CD4-positive, CD25-positive, alpha-beta regulatory T cell (primary cell): ENCODE measurements around the gene PLEKHO1. TPM values are rescaled to one million over a fixed set of nuclear protein-coding genes. Genes with fewer than 3 reads are reported as not detected.

ENCODE experiments used
- ATAC-seq, 2 donors: fragments of 150-1000 bp; cut with Tn5 transposase; one replicate each; pipeline ENCODE4 v1.10.0; 2021; ENCODE audit warnings: low read depth in 2 of 2, moderate number of reproducible peaks in 2 of 2, moderate library complexity in 1 of 2
- DNase-seq, 3 donors: peaks; one replicate each; pipeline versions ENCODE4 v3.0.0 to v3.0.0-alpha.2; 2012 to 2022; ENCODE audit warnings: mixed read lengths in 1 of 3
- H3K27ac ChIP-seq: one replicate; pipeline ENCODE4 v1.7.0; 2013; ENCODE audit warnings: mild to moderate bottlenecking, low read length; ENCODE audit not compliant: insufficient read depth, poor library complexity, severe bottlenecking
- H3K27me3 ChIP-seq: one replicate; pipeline ENCODE4 v1.7.0; 2013; ENCODE audit warnings: low read length; ENCODE audit not compliant: control insufficient read depth, insufficient read depth
- H3K36me3 ChIP-seq: one replicate; pipeline ENCODE4 v1.7.0; 2013; ENCODE audit warnings: mild to moderate bottlenecking, low read length, moderate library complexity; ENCODE audit not compliant: control insufficient read depth, insufficient read depth
- H3K4me1 ChIP-seq: 2 replicates; pipeline ENCODE4 v1.7.0; 2013; ENCODE audit warnings: mild to moderate bottlenecking, low read length; ENCODE audit not compliant: insufficient read depth, control insufficient read depth, poor library complexity, severe bottlenecking
- H3K4me3 ChIP-seq: one replicate; pipeline ENCODE4 v1.7.0; 2013; ENCODE audit warnings: low read depth, mild to moderate bottlenecking, low read length, moderate library complexity
- H3K9me3 ChIP-seq, 2 experiments: 1 replicate in 1 of 2; 2 replicates in 1 of 2; pipeline ENCODE4 v1.7.0; 2013; ENCODE audit warnings: low read length in 2 of 2, mild to moderate bottlenecking in 1 of 2, moderate library complexity in 1 of 2; ENCODE audit not compliant: control insufficient read depth in 2 of 2
- H3K27ac Mint-ChIP-seq, 3 donors: one replicate each; pipeline ENCODE4 v1.8.0; 2020 to 2022; ENCODE audit warnings: mild to moderate bottlenecking in 3 of 3, mixed read lengths in 3 of 3, moderate library complexity in 2 of 3
- H3K27me3 Mint-ChIP-seq: one replicate; pipeline ENCODE4 v1.8.0; 2022; ENCODE audit warnings: mild to moderate bottlenecking, mixed read lengths
- H3K36me3 Mint-ChIP-seq: one replicate; pipeline ENCODE4 v1.8.0; 2020; ENCODE audit warnings: mixed read lengths
- H3K4me1 Mint-ChIP-seq, 4 donors: one replicate each; pipeline ENCODE4 v1.8.0; 2020 to 2022; ENCODE audit warnings: mixed read lengths in 4 of 4, mild to moderate bottlenecking in 1 of 4
- H3K4me3 Mint-ChIP-seq, 4 donors: one replicate each; pipeline ENCODE4 v1.8.0; 2020 to 2022; ENCODE audit warnings: mild to moderate bottlenecking in 4 of 4, mixed read lengths in 4 of 4, moderate library complexity in 3 of 4
- H3K9me3 Mint-ChIP-seq, 7 donors: one replicate each; pipeline ENCODE4 v1.8.0; 2020 to 2022; ENCODE audit warnings: mixed read lengths in 7 of 7, mild to moderate bottlenecking in 3 of 7, moderate library complexity in 2 of 7
- polyA plus RNA-seq, 4 donors: library from polyadenylated mRNA; unstranded; fragments of 300-500 nt; fragmentation: Illumina TruSeq; gene quantifications; one replicate each; pipeline ENCODE4 v1.2.3, GENCODE V29; 2021
- total RNA-seq: library from RNA; stranded (reverse); gene quantifications from one replicate; pipeline ENCODE4 v1.2.3, GENCODE V29; 2022

PLEKHO1 gene
- total RNA-seq (61.0 TPM), polyA plus RNA-seq (10 to 100 TPM; 21.5 to 31.5 (median 27.5) TPM)

GRCh38 chr1:150149271-150150132 is at the start of gene PLEKHO1:
Gene PLEKHO1, plus strand, starts transcription at chr1:150149916. Its CDS starts 342 bp downstream, at chr1:150150258.
- Histone ChIP-seq H3K27ac (peak within 1 kb of the TSS; percentile 81), H3K9me3 (no peaks in the 10 kb centered on the region), H3K4me1 (peaks cover 39% of the 10 kb centered on the region), H3K4me3 (peak within 1 kb of the TSS; percentile 94), H3K36me3 (peaks cover 13% of the 10 kb centered on the region), H3K27me3 (no peaks in the 10 kb centered on the region)
- DNase-seq: peak; percentile 75 to 87 (median 82)
- H3K36me3 Mint-ChIP-seq: peaks cover 22% of the 10 kb centered on the region
- H3K4me1 Mint-ChIP-seq: peaks cover 28 to 61% (median 37%) of the 10 kb centered on the region in 4 donors
- H3K9me3 Mint-ChIP-seq: no peaks in the 10 kb centered on the region
- peak within 1 kb of the TSS; percentile 95 to 98 (median 98) for H3K27ac Mint-ChIP-seq
- peak; percentile 66 to 72 for ATAC-seq
- H3K4me3 Mint-ChIP-seq: peak within 1 kb of the TSS; percentile 94 to 97 (median 95)
- no peaks in the 10 kb centered on the region for H3K27me3 Mint-ChIP-seq

GRCh38 chr1:150102986-150103385 is 46.7 kb upstream of the PLEKHO1 start:
- Histone ChIP-seq H3K27ac (no peak overlapping the region), H3K9me3 (no peaks in the 10 kb centered on the region), H3K4me1 (peaks cover 37% of the 10 kb centered on the region), H3K27me3 (no peaks in the 10 kb centered on the region), H3K4me3 (no peak overlapping the region), H3K36me3 (no peaks in the 10 kb centered on the region)
- peaks cover 11% of the 10 kb centered on the region for H3K36me3 Mint-ChIP-seq
- DNase-seq (peak in 1 of 3 donors; percentile 24), ATAC-seq (peak in 1 of 2 donors; percentile 32)
- H3K27me3 Mint-ChIP-seq: no peaks in the 10 kb centered on the region
- peaks cover 0 to 6% (median 0%) of the 10 kb centered on the region in 7 donors for H3K9me3 Mint-ChIP-seq
- H3K4me1 Mint-ChIP-seq: peaks cover 40 to 57% (median 44%) of the 10 kb centered on the region in 4 donors
- H3K27ac Mint-ChIP-seq: peak overlapping the region in 1 of 3 donors; percentile 16
- H3K4me3 Mint-ChIP-seq: no peak overlapping the region

DNA sequence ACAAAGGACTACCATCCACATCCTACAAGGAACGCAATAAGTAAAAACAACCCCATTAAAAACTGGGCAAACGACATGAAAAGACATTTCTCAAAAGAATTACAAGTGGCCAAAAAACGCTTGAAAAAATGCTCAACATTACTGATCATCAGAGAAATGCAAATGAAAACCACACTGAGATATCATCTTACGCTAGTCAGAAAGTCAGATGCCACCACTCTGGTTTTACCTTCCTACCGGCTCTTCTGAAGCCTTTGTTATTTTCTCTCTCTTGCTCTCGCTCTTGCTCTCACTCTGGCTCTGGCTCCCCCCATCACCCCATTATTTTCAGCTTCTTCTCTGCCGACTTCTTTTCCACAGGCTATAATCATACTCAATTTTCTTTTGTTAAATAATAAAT is 43.4 kb upstream of the PLEKHO1 start:
- Mint-ChIP-seq H3K4me3 (peak overlapping the region; percentile 67 to 89 (median 84)), H3K36me3 (peaks cover 8% of the 10 kb centered on the region), H3K4me1 (peaks cover 51 to 85% (median 70%) of the 10 kb centered on the region in 4 donors), H3K27ac (peak overlapping the region; percentile 96 to 97 (median 96)), H3K9me3 (peaks cover 0 to 6% (median 0%) of the 10 kb centered on the region in 7 donors), H3K27me3 (no peaks in the 10 kb centered on the region)
- H3K27me3 ChIP-seq: no peaks in the 10 kb centered on the region
- no peaks in the 10 kb centered on the region for H3K9me3 ChIP-seq
- ATAC-seq: peak; percentile 81 to 85
- DNase-seq: peak; percentile 6 to 82 (median 68)
- H3K36me3 ChIP-seq: no peaks in the 10 kb centered on the region
- peak overlapping the region; percentile 73 for H3K27ac ChIP-seq
- H3K4me1 ChIP-seq: peaks cover 71% of the 10 kb centered on the region
- peak overlapping the region; percentile 67 for H3K4me3 ChIP-seq

DNA sequence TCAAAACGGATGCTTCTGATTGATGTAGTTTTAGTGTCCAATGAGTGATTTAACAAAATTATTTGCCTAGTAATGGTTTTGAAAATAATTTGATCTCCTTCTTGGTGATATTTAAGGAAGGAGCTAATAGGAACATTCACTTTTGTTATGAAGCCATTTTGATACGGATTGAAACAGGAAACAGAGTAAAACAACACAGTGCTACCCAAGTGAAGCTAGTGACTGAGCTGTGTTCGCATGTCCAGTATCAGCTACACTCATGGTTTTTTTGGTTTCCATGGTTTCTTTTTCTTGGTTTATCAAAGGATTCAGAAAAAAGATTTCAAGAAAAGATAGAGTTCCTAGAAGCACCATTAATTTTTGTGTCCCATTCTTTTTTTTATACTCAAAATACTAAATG is 40.1 kb upstream of the PLEKHO1 start:
- Mint-ChIP-seq H3K4me3 (peak overlapping the region; percentile 67 to 93 (median 82)), H3K27ac (peak overlapping the region; percentile 90 to 96 (median 96)), H3K36me3 (peaks cover 17% of the 10 kb centered on the region), H3K27me3 (no peaks in the 10 kb centered on the region), H3K4me1 (peaks cover 49 to 79% (median 61%) of the 10 kb centered on the region in 4 donors), H3K9me3 (peaks cover 0 to 4% (median 0%) of the 10 kb centered on the region in 7 donors)
- DNase-seq: peak in 2 of 3 donors; percentile 20 to 70
- peak overlapping the region; percentile 81 for H3K4me3 ChIP-seq
- no peaks in the 10 kb centered on the region for H3K36me3 ChIP-seq
- peaks cover 71% of the 10 kb centered on the region for H3K4me1 ChIP-seq
- H3K27ac ChIP-seq: peak overlapping the region; percentile 69
- no peaks in the 10 kb centered on the region for H3K27me3 ChIP-seq
- H3K9me3 ChIP-seq: no peaks in the 10 kb centered on the region
- peak in 1 of 2 donors; percentile 39 for ATAC-seq

DNA sequence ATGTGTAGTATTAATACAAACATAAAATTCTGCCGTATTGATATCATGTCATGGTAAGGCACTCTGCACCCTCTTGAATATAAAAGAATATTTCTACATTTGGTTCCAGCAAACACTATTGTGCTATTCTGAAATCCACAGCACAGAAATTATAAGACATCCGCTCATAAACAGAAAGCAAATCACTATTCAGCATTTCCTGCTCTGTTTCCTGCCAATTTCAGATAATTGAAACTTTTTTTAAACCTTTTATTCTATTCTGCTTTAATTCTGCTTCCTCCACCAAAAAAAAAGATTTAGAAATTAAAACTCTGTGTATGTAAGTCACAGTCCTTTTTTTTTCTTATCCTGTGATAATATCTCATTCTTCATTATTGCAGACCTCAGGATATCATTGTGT is 39.6 kb upstream of the PLEKHO1 start:
- Histone ChIP-seq H3K4me1 (peaks cover 70% of the 10 kb centered on the region), H3K9me3 (peaks cover 0 to 3% of the 10 kb centered on the region in 2 experiments), H3K4me3 (peak overlapping the region; percentile 81), H3K36me3 (no peaks in the 10 kb centered on the region), H3K27me3 (no peaks in the 10 kb centered on the region), H3K27ac (peak overlapping the region; percentile 69)
- ATAC-seq (peak; percentile 33 to 60), DNase-seq (peak in 2 of 3 donors; percentile 36 to 69)
- Mint-ChIP-seq H3K9me3 (peaks cover 0 to 6% (median 3%) of the 10 kb centered on the region in 7 donors), H3K4me1 (peaks cover 49 to 77% (median 59%) of the 10 kb centered on the region in 4 donors), H3K36me3 (peaks cover 17% of the 10 kb centered on the region), H3K27me3 (no peaks in the 10 kb centered on the region), H3K4me3 (peak overlapping the region; percentile 67 to 93 (median 82)), H3K27ac (peak overlapping the region; percentile 90 to 96 (median 96))

GRCh38 chr1:150111670-150112069 is 38.0 kb upstream of the PLEKHO1 start:
- peaks cover 38 to 61% (median 49%) of the 10 kb centered on the region in 4 donors for H3K4me1 Mint-ChIP-seq
- no peaks in the 10 kb centered on the region for H3K36me3 ChIP-seq
- H3K9me3 Mint-ChIP-seq: peaks cover 0 to 11% (median 6%) of the 10 kb centered on the region in 7 donors
- peaks cover 0 to 5% of the 10 kb centered on the region in 2 experiments for H3K9me3 ChIP-seq
- ATAC-seq (no peak), DNase-seq (no peak)
- peaks cover 25% of the 10 kb centered on the region for H3K36me3 Mint-ChIP-seq
- peaks cover 54% of the 10 kb centered on the region for H3K4me1 ChIP-seq
- peak overlapping the region; percentile 14 for H3K27ac ChIP-seq
- H3K27ac Mint-ChIP-seq: peak overlapping the region in 1 of 3 donors; percentile 96
- peak overlapping the region; percentile 81 for H3K4me3 ChIP-seq
- H3K27me3 Mint-ChIP-seq: no peaks in the 10 kb centered on the region
- H3K4me3 Mint-ChIP-seq: peak overlapping the region; percentile 56 to 82 (median 71)
- H3K27me3 ChIP-seq: no peaks in the 10 kb centered on the region

- no peak overlapping the region for H3K4me3 ChIP-seq
- Mint-ChIP-seq H3K4me3 (peak overlapping the region in 2 of 4 donors; percentile 45 to 82), H3K36me3 (peaks cover 25% of the 10 kb centered on the region), H3K27me3 (no peaks in the 10 kb centered on the region), H3K27ac (peak overlapping the region in 1 of 3 donors; percentile 40), H3K4me1 (peaks cover 19 to 36% (median 32%) of the 10 kb centered on the region in 4 donors), H3K9me3 (peaks cover 0 to 11% (median 6%) of the 10 kb centered on the region in 7 donors)
- H3K9me3 ChIP-seq: peaks cover 0 to 5% of the 10 kb centered on the region in 2 experiments
- ATAC-seq: no peak
- DNase-seq: no peak
- no peaks in the 10 kb centered on the region for H3K36me3 ChIP-seq
- peaks cover 25% of the 10 kb centered on the region for H3K4me1 ChIP-seq
- H3K27me3 ChIP-seq: no peaks in the 10 kb centered on the region
- no peak overlapping the region for H3K27ac ChIP-seq
Measured at GRCh38 chr1:150115121-150115520, 34.6 kb upstream of the PLEKHO1 start.
